ENCODE data around the gene TNPO3. TPM values are rescaled to one million over a fixed set of nuclear protein-coding genes. Genes with fewer than 3 reads are reported as not detected.

The TNPO3 gene
- total RNA-seq, 6 experiments from 2014 or later, result 38.5 to 52.5 (median 45.0) TPM

DNA sequence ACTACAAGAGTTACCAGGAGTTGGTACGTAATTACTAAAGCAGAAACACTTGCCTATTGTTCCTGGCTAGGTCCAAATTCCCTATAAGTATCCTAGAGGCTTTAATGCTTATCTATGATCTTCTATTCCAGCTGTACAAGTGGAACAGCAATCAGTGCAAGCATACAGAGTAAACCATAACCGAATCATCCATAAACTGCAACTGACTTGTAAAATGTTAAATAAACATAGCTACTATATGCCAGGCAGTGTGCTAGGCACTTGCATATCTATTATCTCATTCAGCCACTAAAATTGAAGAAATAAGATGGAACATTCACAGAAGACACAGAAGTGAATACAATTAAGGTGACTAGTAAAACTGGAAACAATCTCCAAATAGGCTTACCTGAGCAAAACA, 61.5 kb downstream of the TNPO3 start:
- DNase-seq, result no peak
- Mint-ChIP-seq H3K27ac (no peak overlapping the region), H3K9me3 (no peaks in the 10 kb centered on the region), H3K4me1 (ENCODE audit: low read depth) (peaks cover 11% of the 10 kb centered on the region), H3K36me3 (ENCODE audit: low read depth) (peaks cover 14% of the 10 kb centered on the region), H3K27me3 (ENCODE audit: insufficient read depth) (no peaks in the 10 kb centered on the region), H3K4me3 (no peak overlapping the region)
- TF ChIP-seq, protein P1, sequence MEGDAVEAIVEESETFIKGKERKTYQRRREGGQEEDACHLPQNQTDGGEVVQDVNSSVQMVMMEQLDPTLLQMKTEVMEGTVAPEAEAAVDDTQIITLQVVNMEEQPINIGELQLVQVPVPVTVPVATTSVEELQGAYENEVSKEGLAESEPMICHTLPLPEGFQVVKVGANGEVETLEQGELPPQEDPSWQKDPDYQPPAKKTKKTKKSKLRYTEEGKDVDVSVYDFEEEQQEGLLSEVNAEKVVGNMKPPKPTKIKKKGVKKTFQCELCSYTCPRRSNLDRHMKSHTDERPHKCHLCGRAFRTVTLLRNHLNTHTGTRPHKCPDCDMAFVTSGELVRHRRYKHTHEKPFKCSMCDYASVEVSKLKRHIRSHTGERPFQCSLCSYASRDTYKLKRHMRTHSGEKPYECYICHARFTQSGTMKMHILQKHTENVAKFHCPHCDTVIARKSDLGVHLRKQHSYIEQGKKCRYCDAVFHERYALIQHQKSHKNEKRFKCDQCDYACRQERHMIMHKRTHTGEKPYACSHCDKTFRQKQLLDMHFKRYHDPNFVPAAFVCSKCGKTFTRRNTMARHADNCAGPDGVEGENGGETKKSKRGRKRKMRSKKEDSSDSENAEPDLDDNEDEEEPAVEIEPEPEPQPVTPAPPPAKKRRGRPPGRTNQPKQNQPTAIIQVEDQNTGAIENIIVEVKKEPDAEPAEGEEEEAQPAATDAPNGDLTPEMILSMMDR (IDR thresholded peaks at IDR 0.05), result no peak

DNA sequence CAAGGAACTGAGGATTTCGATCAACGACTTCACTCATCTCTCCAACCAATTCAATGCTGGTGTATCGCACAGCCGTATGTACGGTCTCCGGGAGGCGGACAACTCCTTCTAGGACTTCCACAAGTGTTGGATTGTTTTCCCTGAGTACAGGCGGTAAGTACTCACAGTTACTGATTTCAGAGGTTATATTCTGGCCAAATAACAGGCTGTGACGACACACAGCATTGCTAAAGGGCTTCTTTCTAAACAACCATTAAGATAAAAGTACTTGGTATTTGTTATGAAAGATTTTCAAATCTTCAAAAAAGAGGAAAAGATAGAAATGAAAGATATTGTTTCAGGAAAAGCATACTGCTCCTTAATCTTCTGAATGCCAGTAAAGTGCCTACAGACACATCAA, 65.0 kb downstream of the TNPO3 start:
- Mint-ChIP-seq H3K36me3 (ENCODE audit: low read depth) (peaks cover 19% of the 10 kb centered on the region), H3K4me3 (no peak overlapping the region)
- TF ChIP-seq, protein P1 (IDR thresholded peaks at IDR 0.05), result no peak

DNA sequence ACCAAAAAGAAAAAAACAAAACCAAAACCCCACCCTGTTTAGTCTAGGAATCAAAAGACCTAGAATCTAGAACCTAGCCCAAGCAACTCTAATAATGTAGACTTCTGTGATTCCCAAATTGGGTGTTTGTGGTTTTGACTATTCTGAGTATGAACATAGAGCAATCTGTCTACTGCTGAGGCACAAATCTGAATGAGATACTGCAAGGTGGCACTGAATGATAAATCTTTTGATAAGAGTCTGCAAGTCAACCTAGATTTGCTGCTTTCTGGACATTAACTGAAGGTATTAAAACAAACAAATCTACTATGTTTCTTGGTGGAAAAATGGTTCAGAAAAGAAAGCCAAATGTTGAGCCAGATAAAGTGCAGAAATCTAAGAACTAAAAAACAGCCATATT, 66.5 kb downstream of the TNPO3 start:
- no peaks in the 10 kb centered on the region for H3K4me1 Mint-ChIP-seq (ENCODE audit: low read depth)
- H3K9me3 Mint-ChIP-seq, result no peaks in the 10 kb centered on the region
- no peak for DNase-seq
- H3K27ac Mint-ChIP-seq, result no peak overlapping the region
- no peaks in the 10 kb centered on the region for H3K27me3 Mint-ChIP-seq (ENCODE audit: insufficient read depth)
- TF ChIP-seq, protein P1 (IDR thresholded peaks at IDR 0.05), result no peak
- peaks cover 23% of the 10 kb centered on the region for H3K36me3 Mint-ChIP-seq (ENCODE audit: low read depth)
- H3K4me3 Mint-ChIP-seq, result no peak overlapping the region

More for the DNA sequence above, 65.0 kb downstream of the TNPO3 start:
- Mint-ChIP-seq H3K27ac (no peak overlapping the region; the same call in 1 of the 2 replicates), H3K27me3 (ENCODE audit: insufficient read depth) (no peaks in the 10 kb centered on the region), H3K9me3 (no peaks in the 10 kb centered on the region), H3K4me1 (ENCODE audit: low read depth) (no peaks in the 10 kb centered on the region)
- no peak for DNase-seq

DNA sequence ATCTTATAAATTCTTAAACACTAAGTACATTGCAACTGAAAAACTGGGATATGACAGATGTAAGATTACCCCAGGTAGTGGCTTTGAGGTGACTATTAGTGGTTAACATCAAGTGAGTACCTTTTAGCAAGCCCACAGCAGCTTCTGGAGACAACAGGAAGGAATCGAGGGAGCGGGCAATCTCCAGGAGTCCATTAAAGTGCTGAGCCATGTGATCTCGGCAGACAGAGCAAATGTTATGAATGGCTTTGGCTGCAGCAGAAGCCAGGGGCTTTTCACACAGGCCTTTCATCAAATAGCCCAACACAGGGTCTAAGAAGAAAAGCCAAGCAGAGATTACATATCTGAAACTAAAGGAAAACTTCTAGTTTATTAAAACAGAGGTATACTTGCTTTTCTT, 68.3 kb downstream of the TNPO3 start:
- Mint-ChIP-seq H3K27me3 (ENCODE audit: insufficient read depth) (no peaks in the 10 kb centered on the region), H3K9me3 (no peaks in the 10 kb centered on the region), H3K27ac (no peak overlapping the region), H3K36me3 (ENCODE audit: low read depth) (peaks cover 32% of the 10 kb centered on the region), H3K4me1 (ENCODE audit: low read depth) (no peaks in the 10 kb centered on the region), H3K4me3 (no peak overlapping the region)
- TF ChIP-seq, protein P1 (IDR thresholded peaks at IDR 0.05), result no peak
- DNase-seq, result no peak

DNA sequence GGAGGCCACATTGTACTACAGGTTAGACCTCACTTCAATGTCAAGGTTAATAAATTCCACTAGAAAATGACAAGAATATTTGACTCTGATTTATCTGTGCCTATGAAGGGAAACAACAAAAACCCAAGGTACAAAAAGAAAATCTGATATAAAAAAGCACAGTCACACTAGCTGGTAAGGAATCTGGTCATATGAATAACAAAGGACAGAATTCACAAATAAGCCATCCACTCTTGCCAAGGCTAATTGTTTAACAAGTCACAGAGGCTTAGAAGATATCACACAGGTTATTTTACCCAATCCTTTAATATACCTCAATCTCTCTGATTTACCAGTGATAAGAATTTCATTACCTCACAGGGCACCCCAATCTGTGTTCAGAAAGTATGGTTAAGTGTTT, 69.3 kb downstream of the TNPO3 start:
- H3K36me3 Mint-ChIP-seq (ENCODE audit: low read depth), result peaks cover 32% of the 10 kb centered on the region
- TF ChIP-seq, protein P1 (IDR thresholded peaks at IDR 0.05), result no peak
- no peaks in the 10 kb centered on the region for H3K9me3 Mint-ChIP-seq
- no peak overlapping the region for H3K27ac Mint-ChIP-seq
- H3K4me1 Mint-ChIP-seq (ENCODE audit: low read depth), result no peaks in the 10 kb centered on the region
- no peak for DNase-seq
- H3K27me3 Mint-ChIP-seq (ENCODE audit: insufficient read depth), result no peaks in the 10 kb centered on the region
- H3K4me3 Mint-ChIP-seq, result no peak overlapping the region

DNA sequence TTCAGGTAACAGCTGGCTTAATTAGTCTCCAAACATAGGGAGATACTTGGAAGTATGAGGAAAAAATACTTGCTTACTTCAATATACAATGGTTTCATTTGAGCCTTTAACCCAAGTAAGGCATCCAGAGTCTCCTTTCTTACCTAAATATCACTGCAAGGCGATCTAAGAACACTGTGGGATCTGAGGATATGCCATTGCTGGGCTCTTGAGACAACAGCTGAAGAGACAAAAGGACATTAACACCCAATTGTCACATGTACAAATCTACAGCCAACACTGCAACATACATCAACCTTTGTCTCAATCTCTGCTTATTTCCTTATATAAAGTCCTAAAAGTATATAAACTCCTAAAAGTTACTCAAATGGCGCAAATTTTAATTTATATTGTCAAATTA, 72.8 kb downstream of the TNPO3 start:
- H3K4me1 Mint-ChIP-seq (ENCODE audit: low read depth), result no peaks in the 10 kb centered on the region
- no peaks in the 10 kb centered on the region for H3K27me3 Mint-ChIP-seq (ENCODE audit: insufficient read depth)
- H3K4me3 Mint-ChIP-seq, result no peak overlapping the region
- TF ChIP-seq, protein P1 (IDR thresholded peaks at IDR 0.05), result no peak
- H3K9me3 Mint-ChIP-seq, result no peaks in the 10 kb centered on the region
- H3K36me3 Mint-ChIP-seq (ENCODE audit: low read depth), result peaks cover 41% of the 10 kb centered on the region
- DNase-seq, result no peak
- H3K27ac Mint-ChIP-seq, result no peak overlapping the region

All from HFFc6 (cell line).